K562 (cell line): ENCODE data around the gene MBP. TPM values are rescaled to one million over a fixed set of nuclear protein-coding genes. Genes with fewer than 3 reads are reported as not detected.

Source experiments
- ATAC-seq: fragments of 200-7000 bp; cut with Tn5 transposase; 3 replicates; pipeline ENCODE4 v1.9.1; 2020; ENCODE audit warnings: moderate library complexity
- BruUV-seq: library from RNA; stranded (reverse); fragments of 400-500 nt; replicated peaks from 2 replicates; lab custom pipeline; 2021; lab: Mats Ljungman, UMichigan
- CTCF ChIA-PET: fragments of 300-600 bp; formaldehyde crosslinking; extraction: SDS; loops from one replicate; lab custom pipeline; 2021; ENCODE audit warnings: low intra/inter-chr PET ratio; lab: Yijun Ruan, JAX
- POLR2A ChIA-PET: fragments of 300-600, 350-650 bp; sonication (Branson Sonifier 250); formaldehyde crosslinking; extraction: SDS; loops from one replicate; lab custom pipeline; 2021; ENCODE audit warnings: antibody characterized with exemption, inconsistent platforms; lab: Yijun Ruan, JAX
- DNase-seq, 4 experiments: peaks; one replicate each; pipeline versions ENCODE4 v3.0.0 to v3.0.0-alpha.2; 2011 to 2018; ENCODE audit warnings: low spot score in 3 of 4, mixed read lengths in 3 of 4; ENCODE audit errors: extremely low read depth in 1 of 4
- FAIRE-seq: peaks from 2 replicates; lab custom pipeline; 2011; peaks lifted over from hg19 to GRCh38; lab: Jason Lieb, UNC
- H2AFZ ChIP-seq: 2 replicates; pipeline ENCODE4 v1.6.0; 2011; ENCODE audit warnings: low read depth, low read length, control low read depth, inconsistent platforms
- H3K27ac ChIP-seq: fragments of 200-600 bp; 3 replicates; pipeline ENCODE4 v1.8.0; 2011; ENCODE audit warnings: low read depth, mild to moderate bottlenecking, control low read depth, inconsistent platforms, low read length, moderate library complexity, mixed read lengths; ENCODE audit errors: extremely low read depth
- H3K27me3 ChIP-seq, 2 experiments: fragments of 300-600 bp in 1 of 2; 2 replicates in 1 of 2; 3 replicates in 1 of 2; pipeline versions ENCODE4 v1.6.0 to v1.8.0; 2011; ENCODE audit warnings: inconsistent platforms in 2 of 2, low read length in 2 of 2, mild to moderate bottlenecking in 1 of 2, mixed read lengths in 1 of 2, moderate library complexity in 1 of 2; ENCODE audit not compliant: control insufficient read depth in 2 of 2, insufficient read depth in 2 of 2
- H3K36me3 ChIP-seq: fragments of 300-600 bp; 3 replicates; pipeline ENCODE4 v1.8.0; 2011; ENCODE audit warnings: mild to moderate bottlenecking, low read length, inconsistent platforms; ENCODE audit not compliant: control insufficient read depth, insufficient read depth
- H3K4me1 ChIP-seq, 2 experiments: fragments of 200-600 bp in 1 of 2; replicated peaks in 1 of 2; 2 replicates in 1 of 2; 3 replicates in 1 of 2; pipeline versions ENCODE4 v1.5.1 to v1.8.0; 2011; ENCODE audit warnings: inconsistent platforms in 2 of 2, low read length in 2 of 2, mild to moderate bottlenecking in 1 of 2, mixed read lengths in 1 of 2, moderate library complexity in 1 of 2; ENCODE audit not compliant: control insufficient read depth in 2 of 2, insufficient read depth in 2 of 2
- H3K4me2 ChIP-seq: 2 replicates; pipeline ENCODE4 v1.6.1; 2011; ENCODE audit warnings: low read length, control low read depth, inconsistent platforms, mixed read lengths; ENCODE audit not compliant: insufficient read depth
- H3K4me3 ChIP-seq: fragments of 200-600 bp; sonication (generic), shearing (Covaris generic); 2 replicates; pipeline ENCODE4 v1.5.1; 2016; ENCODE audit warnings: control low read depth, inconsistent platforms
- H3K79me2 ChIP-seq: fragments of 200-600 bp; 3 replicates; pipeline ENCODE4 v1.8.0; 2011; ENCODE audit warnings: low read length, inconsistent platforms; ENCODE audit not compliant: control insufficient read depth, insufficient read depth
- H3K9ac ChIP-seq, 2 experiments: 2 replicates each; pipeline versions ENCODE4 v1.6.0 to v1.6.1; 2011; ENCODE audit warnings: low read depth in 2 of 2, low read length in 2 of 2, control low read depth in 1 of 2, inconsistent platforms in 1 of 2, mild to moderate bottlenecking in 1 of 2, mixed read lengths in 1 of 2; ENCODE audit not compliant: insufficient read depth in 1 of 2
- H3K9me1 ChIP-seq: one replicate; pipeline ENCODE4 v1.6.0; 2011; ENCODE audit warnings: inconsistent platforms, mild to moderate bottlenecking, low read length, moderate library complexity; ENCODE audit not compliant: control insufficient read depth, insufficient read depth
- H3K9me3 ChIP-seq: replicated peaks from 2 replicates; pipeline ENCODE4 v1.5.1; 2011; ENCODE audit warnings: low read depth, low read length, inconsistent platforms; ENCODE audit not compliant: control insufficient read depth, insufficient read depth
- H4K20me1 ChIP-seq: replicated peaks from 2 replicates; pipeline ENCODE4 v1.6.1; 2011; ENCODE audit warnings: low read length, inconsistent platforms, mixed read lengths; ENCODE audit not compliant: control insufficient read depth, insufficient read depth
- ADNP ChIP-seq: fragments of 200-800 bp; sonication (Bioruptor generic); IDR thresholded peaks from 2 replicates; pipeline ENCODE4 v1.6.1; 2016; ENCODE audit warnings: missing genetic modification characterization, missing compliant biosample characterization
- MNT ChIP-seq, 2 experiments: fragments of 450-650 bp; conservative IDR thresholded peaks; 2 replicates each; pipeline ENCODE4 v1.6.1; 2017; ENCODE audit warnings: mild to moderate bottlenecking in 2 of 2, moderate library complexity in 2 of 2
- NR2C2 ChIP-seq, 2 experiments: fragments of 200-800 bp in 1 of 2; sonication (Bioruptor generic) in 1 of 2; sonication (generic) in 1 of 2; formaldehyde crosslinking in 1 of 2; IDR thresholded peaks; 2 replicates each; pipeline versions ENCODE4 v1.6.1 to v1.8.0; 2016 to 2022; ENCODE audit warnings: mild to moderate bottlenecking in 1 of 2, missing compliant biosample characterization in 1 of 2, missing genetic modification characterization in 1 of 2, missing genetic modification reagents in 1 of 2
- ZNF407 ChIP-seq: fragments of 450-650 bp; IDR thresholded peaks from 2 replicates; pipeline ENCODE4 v1.6.1; 2016; ENCODE audit warnings: low read depth
- WGBS: fragments of 100-300 bp; shearing (Covaris generic); methylation state at CpG from one replicate; pipeline ENCODE4 v1.1.6; 2016; ENCODE audit warnings: low coverage, mixed read lengths; ENCODE audit not compliant: insufficient coverage; ENCODE audit errors: missing lambda C conversion rate; 5-methylcytosine and 5-hydroxymethylcytosine counted together
- in situ Hi-C: fragments of 300-500 bp; cut with MboI; formaldehyde crosslinking; loops from 4 replicates; pipeline ENCODE4 v1.15.0; 2018; ENCODE audit warnings: inconsistent platforms, mixed read lengths
- intact Hi-C: fragments of 100-400 bp; cut with micrococcal nuclease; formaldehyde crosslinking; loops from 2 replicates; pipeline ENCODE4 v1.14.2; 2022
- polyA plus RNA-seq, 8 experiments: library from polyadenylated mRNA; depleted of rRNA in 4 of 8; stranded (reverse) in 5 of 8; unstranded in 3 of 8; fragments of >200 nt; fragmentation: Nextera tagmentation in 2 of 8; fragmentation: Illumina TruSeq in 1 of 8; extraction: Ambion mirVana in 2 of 8; extraction: Trizol in 1 of 8; gene quantifications; 2 replicates each; pipeline versions ENCODE4 v1.2.1 to v1.2.3, GENCODE V29; 2011 to 2014; ENCODE audit warnings: inconsistent platforms in 1 of 8, missing spikeins in 1 of 8
- total RNA-seq, 7 experiments: library from RNA; depleted of rRNA in 6 of 7; stranded (reverse); fragments of >200 nt in 6 of 7; fragmentation: Illumina TruSeq in 2 of 7; extraction: Trizol in 2 of 7; gene quantifications; 2 replicates each; pipeline versions ENCODE4 v1.2.1 to v1.2.3, GENCODE V29; 2011 to 2021; ENCODE audit warnings: low replicate concordance in 1 of 7
- TF ChIP-seq, protein P1 (sequence below): sonication (generic); formaldehyde crosslinking; IDR thresholded peaks from 2 replicates; pipeline ENCODE4 v1.8.1; 2023; ENCODE audit warnings: mild to moderate bottlenecking, missing genetic modification reagents
- TF ChIP-seq, protein P2 (sequence below): fragments of 250-450 bp; sonication (Bioruptor Pico); IDR thresholded peaks from 2 replicates; pipeline ENCODE4 v1.5.0; 2022; ENCODE audit warnings: mild to moderate bottlenecking

Gene MBP
- total and polyA plus RNA-seq, 9 of the 15 experiments (the other 6 are each of a cell fraction or from before 2014, with no cell fraction given), result 0.09 TPM; not detected in 8

DNA sequence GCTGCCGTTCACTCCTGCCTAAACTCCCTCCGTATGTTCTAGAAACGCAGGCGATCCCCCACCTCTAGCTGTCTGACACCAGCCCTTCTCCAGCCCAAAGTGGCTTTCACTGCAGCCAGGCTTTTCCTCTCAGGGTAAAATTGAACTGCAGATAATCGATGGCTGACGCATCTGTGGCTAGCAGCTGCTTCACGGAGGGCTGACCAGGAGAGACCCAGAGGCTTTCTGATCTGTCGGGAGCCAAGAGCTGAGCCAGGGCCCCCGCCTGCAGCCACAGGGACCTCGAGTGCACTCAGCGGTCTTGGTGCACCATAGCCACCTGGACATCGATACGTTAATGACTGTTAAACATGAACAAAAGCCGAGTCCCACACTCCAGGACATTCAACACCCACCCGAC is 107.5 kb downstream of the MBP start:
- Histone ChIP-seq H3K9me1 (no peaks in the 10 kb centered on the region), H3K27ac (no peak overlapping the region), H3K79me2 (no peaks in the 10 kb centered on the region), H3K9ac (no peak overlapping the region), H3K27me3 (peaks cover 2 to 30% of the 10 kb centered on the region in 2 experiments; a peak in 3 of 5 replicates), H3K9me3 (no peaks in the 10 kb centered on the region), H3K4me1 (no peaks in the 10 kb centered on the region; a peak in 1 of 5 replicates), H4K20me1 (no peaks in the 10 kb centered on the region), H3K36me3 (no peaks in the 10 kb centered on the region), H3K4me2 (no peak overlapping the region), H2AFZ (no peak overlapping the region), H3K4me3 (no peak overlapping the region)
- ATAC-seq, result no peak
- ChIA-PET CTCF (no interaction called here), POLR2A (no interaction called here)
- FAIRE-seq, result no peak
- no peak for DNase-seq
- in situ Hi-C loops, result no loop called here
- 0% methylated on average over 12 of the region's 15 CpGs for whole genome bisulfite sequencing
- intact Hi-C loops, result no loop called here
- BruUV-seq, result no TSS peak
- TF ChIP-seq, protein P1, sequence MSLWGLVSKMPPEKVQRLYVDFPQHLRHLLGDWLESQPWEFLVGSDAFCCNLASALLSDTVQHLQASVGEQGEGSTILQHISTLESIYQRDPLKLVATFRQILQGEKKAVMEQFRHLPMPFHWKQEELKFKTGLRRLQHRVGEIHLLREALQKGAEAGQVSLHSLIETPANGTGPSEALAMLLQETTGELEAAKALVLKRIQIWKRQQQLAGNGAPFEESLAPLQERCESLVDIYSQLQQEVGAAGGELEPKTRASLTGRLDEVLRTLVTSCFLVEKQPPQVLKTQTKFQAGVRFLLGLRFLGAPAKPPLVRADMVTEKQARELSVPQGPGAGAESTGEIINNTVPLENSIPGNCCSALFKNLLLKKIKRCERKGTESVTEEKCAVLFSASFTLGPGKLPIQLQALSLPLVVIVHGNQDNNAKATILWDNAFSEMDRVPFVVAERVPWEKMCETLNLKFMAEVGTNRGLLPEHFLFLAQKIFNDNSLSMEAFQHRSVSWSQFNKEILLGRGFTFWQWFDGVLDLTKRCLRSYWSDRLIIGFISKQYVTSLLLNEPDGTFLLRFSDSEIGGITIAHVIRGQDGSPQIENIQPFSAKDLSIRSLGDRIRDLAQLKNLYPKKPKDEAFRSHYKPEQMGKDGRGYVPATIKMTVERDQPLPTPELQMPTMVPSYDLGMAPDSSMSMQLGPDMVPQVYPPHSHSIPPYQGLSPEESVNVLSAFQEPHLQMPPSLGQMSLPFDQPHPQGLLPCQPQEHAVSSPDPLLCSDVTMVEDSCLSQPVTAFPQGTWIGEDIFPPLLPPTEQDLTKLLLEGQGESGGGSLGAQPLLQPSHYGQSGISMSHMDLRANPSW (CRISPR knock-in tag), result no peak
- TF ChIP-seq NR2C2 (CRISPR knock-in tag; IDR thresholded peaks at IDR 0.05) (no peak), NR2C2 (tag; IDR thresholded peaks at IDR 0.05) (no peak), ADNP (tag) (no peak), ZNF407 (no peak), MNT (conservative IDR thresholded peaks at IDR 0.05) (no peak)
- TF ChIP-seq, protein P2, sequence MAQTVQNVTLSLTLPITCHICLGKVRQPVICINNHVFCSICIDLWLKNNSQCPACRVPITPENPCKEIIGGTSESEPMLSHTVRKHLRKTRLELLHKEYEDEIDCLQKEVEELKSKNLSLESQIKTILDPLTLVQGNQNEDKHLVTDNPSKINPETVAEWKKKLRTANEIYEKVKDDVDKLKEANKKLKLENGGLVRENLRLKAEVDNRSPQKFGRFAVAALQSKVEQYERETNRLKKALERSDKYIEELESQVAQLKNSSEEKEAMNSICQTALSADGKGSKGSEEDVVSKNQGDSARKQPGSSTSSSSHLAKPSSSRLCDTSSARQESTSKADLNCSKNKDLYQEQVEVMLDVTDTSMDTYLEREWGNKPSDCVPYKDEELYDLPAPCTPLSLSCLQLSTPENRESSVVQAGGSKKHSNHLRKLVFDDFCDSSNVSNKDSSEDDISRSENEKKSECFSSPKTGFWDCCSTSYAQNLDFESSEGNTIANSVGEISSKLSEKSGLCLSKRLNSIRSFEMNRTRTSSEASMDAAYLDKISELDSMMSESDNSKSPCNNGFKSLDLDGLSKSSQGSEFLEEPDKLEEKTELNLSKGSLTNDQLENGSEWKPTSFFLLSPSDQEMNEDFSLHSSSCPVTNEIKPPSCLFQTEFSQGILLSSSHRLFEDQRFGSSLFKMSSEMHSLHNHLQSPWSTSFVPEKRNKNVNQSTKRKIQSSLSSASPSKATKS, result no peak
